HG03039 (cell line): ENCODE measurements around the gene SP5.
"Not testable (repeated sequence)": the region's sequence is repeated elsewhere in the genome, so short reads cannot be mapped to it uniquely, and the experiment has no call there.

ENCODE experiments used
- ATAC-seq: cut with Tn5 transposase; IDR thresholded peaks from one replicate; pipeline ENCODE4 v1.9.1; 2021; ENCODE audit warnings: mild to moderate bottlenecking, moderate library complexity; ENCODE audit not compliant: unreplicated experiment

Gene SP5

GRCh38 chr2:170737406-170737805, 22.3 kb downstream of the SP5 start:
- ATAC-seq = no peak

GRCh38 chr2:170737821-170738220, 22.7 kb downstream of the SP5 start:
- ATAC-seq = no peak

- ATAC-seq = no peak
These were observed 23.9 kb downstream of the SP5 start for GRCh38 chr2:170739048-170739447.

GRCh38 chr2:170739507-170740046, 24.4 kb downstream of the SP5 start:
- ATAC-seq = no peak

GRCh38 chr2:170740660-170741059, 25.5 kb downstream of the SP5 start:
- ATAC-seq = no peak

GRCh38 chr2:170742000-170742399, 26.9 kb downstream of the SP5 start:
- ATAC-seq = no peak

GRCh38 chr2:170742896-170743529, 27.9 kb downstream of the SP5 start:
- ATAC-seq = no peak

GRCh38 chr2:170743530-170744239, 28.5 kb downstream of the SP5 start:
- no peak for ATAC-seq

- ATAC-seq = no peak
These were observed 29.3 kb downstream of the SP5 start for GRCh38 chr2:170744248-170745002.

GRCh38 chr2:170745305-170745704, 30.2 kb downstream of the SP5 start:
- no peak for ATAC-seq

GRCh38 chr2:170747921-170748320, 32.8 kb downstream of the SP5 start:
- ATAC-seq = no peak

GRCh38 chr2:170751555-170751954, 36.4 kb downstream of the SP5 start:
- ATAC-seq = not testable (repeated sequence)

GRCh38 chr2:170761572-170761971, 46.4 kb downstream of the SP5 start:
- ATAC-seq = no peak

GRCh38 chr2:170762760-170763159, 47.6 kb downstream of the SP5 start:
- ATAC-seq = no peak

- no peak for ATAC-seq
These were observed 48.1 kb downstream of the SP5 start for GRCh38 chr2:170763232-170763631.

GRCh38 chr2:170764880-170765261, 49.7 kb downstream of the SP5 start:
- ATAC-seq = no peak

- no peak for ATAC-seq
These were observed 51.6 kb downstream of the SP5 start for GRCh38 chr2:170766693-170767092.
